Measurements from ENCODE around the gene SLC1A2.

DNA sequence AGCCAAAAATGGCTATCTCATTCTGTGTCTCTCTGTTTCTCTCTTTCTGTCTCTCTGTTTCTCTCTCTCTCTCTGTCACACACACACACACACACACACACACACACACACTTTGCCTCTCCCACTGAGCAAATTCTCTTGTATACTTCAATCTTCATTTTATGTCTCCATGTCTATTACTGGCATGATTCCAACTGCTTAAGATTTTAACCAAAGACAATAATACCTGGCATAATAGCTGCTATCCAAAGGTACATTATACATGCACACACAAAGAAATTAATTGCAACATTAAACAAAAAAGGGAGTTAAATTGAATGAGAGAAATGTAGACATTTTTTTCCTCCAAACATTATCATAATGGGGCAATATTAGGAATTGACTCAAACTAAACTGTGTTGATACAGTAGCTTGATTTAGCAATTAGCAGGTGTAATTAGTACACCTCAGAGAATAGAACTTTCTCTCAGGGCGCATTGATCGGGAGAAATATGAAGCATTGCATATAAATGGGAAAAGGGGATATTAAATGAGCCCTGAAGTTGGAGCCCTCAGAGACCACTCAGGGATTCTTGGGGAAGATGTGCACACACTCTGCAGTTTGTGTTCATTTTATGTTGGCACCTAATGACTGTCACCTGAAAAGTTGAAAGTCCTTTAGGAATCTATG lies 17.4 kb upstream of the SLC1A2 start:
- TF ChIP-seq, protein P1, sequence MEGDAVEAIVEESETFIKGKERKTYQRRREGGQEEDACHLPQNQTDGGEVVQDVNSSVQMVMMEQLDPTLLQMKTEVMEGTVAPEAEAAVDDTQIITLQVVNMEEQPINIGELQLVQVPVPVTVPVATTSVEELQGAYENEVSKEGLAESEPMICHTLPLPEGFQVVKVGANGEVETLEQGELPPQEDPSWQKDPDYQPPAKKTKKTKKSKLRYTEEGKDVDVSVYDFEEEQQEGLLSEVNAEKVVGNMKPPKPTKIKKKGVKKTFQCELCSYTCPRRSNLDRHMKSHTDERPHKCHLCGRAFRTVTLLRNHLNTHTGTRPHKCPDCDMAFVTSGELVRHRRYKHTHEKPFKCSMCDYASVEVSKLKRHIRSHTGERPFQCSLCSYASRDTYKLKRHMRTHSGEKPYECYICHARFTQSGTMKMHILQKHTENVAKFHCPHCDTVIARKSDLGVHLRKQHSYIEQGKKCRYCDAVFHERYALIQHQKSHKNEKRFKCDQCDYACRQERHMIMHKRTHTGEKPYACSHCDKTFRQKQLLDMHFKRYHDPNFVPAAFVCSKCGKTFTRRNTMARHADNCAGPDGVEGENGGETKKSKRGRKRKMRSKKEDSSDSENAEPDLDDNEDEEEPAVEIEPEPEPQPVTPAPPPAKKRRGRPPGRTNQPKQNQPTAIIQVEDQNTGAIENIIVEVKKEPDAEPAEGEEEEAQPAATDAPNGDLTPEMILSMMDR (IDR thresholded peaks at IDR 0.05) = no peak
- no peak for TF ChIP-seq EZH2 (IDR thresholded peaks at IDR 0.05)

All from neural progenitor cell (in vitro differentiated cells).